ENCODE results near the gene UBE2Q2.

The UBE2Q2 gene

GRCh38 chr15:75808563-75808962 is 34.7 kb upstream of the UBE2Q2 start:
- WGBS, result 95% methylated on average over 6 of the region's 6 CpGs
- Histone ChIP-seq H2AK5ac (ENCODE audit: low read length, severe bottlenecking) (no peak overlapping the region), H2AFZ (ENCODE audit: low read depth, low read length) (no peak overlapping the region)

GRCh38 chr15:75809986-75810750 is 33.1 kb upstream of the UBE2Q2 start:
- H3K4ac ChIP-seq (ENCODE audit: low read depth in 1 of 2, low read length in 2 of 2), result no peak overlapping the region

More at GRCh38 chr15:75808563-75808962, 34.7 kb upstream of the UBE2Q2 start:
- no peak overlapping the region for H3K27ac ChIP-seq (ENCODE audit: low read length, poor library complexity, severe bottlenecking)
- H4K8ac ChIP-seq (ENCODE audit: low read length), result no peak overlapping the region
- H3K9ac ChIP-seq (ENCODE audit: low read length), result no peak overlapping the region
- no peaks in the 10 kb centered on the region for H3K36me3 ChIP-seq (ENCODE audit: control insufficient read depth in 1 of 2, insufficient read depth in 2 of 2, low read depth in 1 of 2, low read length in 2 of 2)
- no peak overlapping the region for H3K4me3 ChIP-seq (ENCODE audit: insufficient read depth in 1 of 2, low read depth in 1 of 2, low read length in 2 of 2)
- no peak overlapping the region for H2BK5ac ChIP-seq (ENCODE audit: low read depth, low read length, poor library complexity, severe bottlenecking)
- H3K4me1 ChIP-seq (ENCODE audit: control insufficient read depth, insufficient read depth, low read depth, low read length), result no peaks in the 10 kb centered on the region
- H3K9me3 ChIP-seq (ENCODE audit: control insufficient read depth, low read length), result no peaks in the 10 kb centered on the region
- no peak for DNase-seq
- no peak overlapping the region for H2BK120ac ChIP-seq (ENCODE audit: low read depth, low read length)
- H3K14ac ChIP-seq (ENCODE audit: low read length in 2 of 2), result no peak overlapping the region
- H2BK15ac ChIP-seq (ENCODE audit: low read depth, poor library complexity, severe bottlenecking), result peak overlapping the region; percentile 36
- H3K27me3 ChIP-seq (ENCODE audit: control insufficient read depth in 1 of 2, insufficient read depth in 1 of 2, low read length in 2 of 2), result peaks cover 0 to 16% of the 10 kb centered on the region in 2 experiments
- no peak overlapping the region for H4K91ac ChIP-seq (ENCODE audit: low read length)
- H3K4me2 ChIP-seq (ENCODE audit: low read length, poor library complexity, severe bottlenecking), result no peak overlapping the region
- no peaks in the 10 kb centered on the region for H3K79me1 ChIP-seq (replicated peaks; ENCODE audit: low read length, poor library complexity, severe bottlenecking)
- no peak overlapping the region for H3K18ac ChIP-seq (ENCODE audit: low read depth in 1 of 2, low read length in 2 of 2)
- no peak overlapping the region for H3K23ac ChIP-seq (ENCODE audit: low read length in 2 of 2)
- H2BK12ac ChIP-seq (ENCODE audit: low read length in 2 of 2), result no peak overlapping the region
- no peak overlapping the region for H3K4ac ChIP-seq (ENCODE audit: low read depth in 1 of 2, low read length in 2 of 2)

GRCh38 chr15:75810874-75811498 is 32.3 kb upstream of the UBE2Q2 start:
- no peak for DNase-seq

More at GRCh38 chr15:75809986-75810750, 33.1 kb upstream of the UBE2Q2 start:
- H4K91ac ChIP-seq (ENCODE audit: low read length), result no peak overlapping the region
- no peaks in the 10 kb centered on the region for H3K9me3 ChIP-seq (ENCODE audit: control insufficient read depth, low read length)
- no peaks in the 10 kb centered on the region for H3K36me3 ChIP-seq (ENCODE audit: control insufficient read depth in 1 of 2, insufficient read depth in 2 of 2, low read depth in 1 of 2, low read length in 2 of 2)
- H2BK15ac ChIP-seq (ENCODE audit: low read depth, poor library complexity, severe bottlenecking), result no peak overlapping the region
- H3K4me3 ChIP-seq (ENCODE audit: insufficient read depth in 1 of 2, low read depth in 1 of 2, low read length in 2 of 2), result no peak overlapping the region
- H2AFZ ChIP-seq (ENCODE audit: low read depth, low read length), result no peak overlapping the region
- H2AK5ac ChIP-seq (ENCODE audit: low read length, severe bottlenecking), result no peak overlapping the region
- H3K4me2 ChIP-seq (ENCODE audit: low read length, poor library complexity, severe bottlenecking), result no peak overlapping the region
- no peak overlapping the region for H3K27ac ChIP-seq (ENCODE audit: low read length, poor library complexity, severe bottlenecking)
- H3K4me1 ChIP-seq (ENCODE audit: control insufficient read depth, insufficient read depth, low read depth, low read length), result no peaks in the 10 kb centered on the region
- no peak overlapping the region for H2BK12ac ChIP-seq (ENCODE audit: low read length in 2 of 2)
- H3K18ac ChIP-seq (ENCODE audit: low read depth in 1 of 2, low read length in 2 of 2), result no peak overlapping the region
- WGBS, result 80% methylated on average over 10 of the region's 10 CpGs
- H3K23ac ChIP-seq (ENCODE audit: low read length in 2 of 2), result no peak overlapping the region
- no peak overlapping the region for H2BK5ac ChIP-seq (ENCODE audit: low read depth, low read length, poor library complexity, severe bottlenecking)
- no peaks in the 10 kb centered on the region for H3K79me1 ChIP-seq (replicated peaks; ENCODE audit: low read length, poor library complexity, severe bottlenecking)
- peaks cover 0 to 14% of the 10 kb centered on the region in 2 experiments for H3K27me3 ChIP-seq (ENCODE audit: control insufficient read depth in 1 of 2, insufficient read depth in 1 of 2, low read length in 2 of 2)
- H2BK120ac ChIP-seq (ENCODE audit: low read depth, low read length), result no peak overlapping the region
- DNase-seq, result peak; percentile 13
- H3K14ac ChIP-seq (ENCODE audit: low read length in 2 of 2), result no peak overlapping the region
- no peak overlapping the region for H3K9ac ChIP-seq (ENCODE audit: low read length)
- no peak overlapping the region for H4K8ac ChIP-seq (ENCODE audit: low read length)

GRCh38 chr15:75811626-75812025 is 31.6 kb upstream of the UBE2Q2 start:
- no peak overlapping the region for H3K4me3 ChIP-seq (ENCODE audit: insufficient read depth in 1 of 2, low read depth in 1 of 2, low read length in 2 of 2)
- no peak overlapping the region for H2BK120ac ChIP-seq (ENCODE audit: low read depth, low read length)
- no peaks in the 10 kb centered on the region for H3K36me3 ChIP-seq (ENCODE audit: control insufficient read depth in 1 of 2, insufficient read depth in 2 of 2, low read depth in 1 of 2, low read length in 2 of 2)
- H3K4ac ChIP-seq (ENCODE audit: low read depth in 1 of 2, low read length in 2 of 2), result no peak overlapping the region
- H4K8ac ChIP-seq (ENCODE audit: low read length), result no peak overlapping the region
- H3K4me1 ChIP-seq (ENCODE audit: control insufficient read depth, insufficient read depth, low read depth, low read length), result no peaks in the 10 kb centered on the region
- no peak overlapping the region for H2BK5ac ChIP-seq (ENCODE audit: low read depth, low read length, poor library complexity, severe bottlenecking)
- no peak overlapping the region for H3K23ac ChIP-seq (ENCODE audit: low read length in 2 of 2)
- H2BK15ac ChIP-seq (ENCODE audit: low read depth, poor library complexity, severe bottlenecking), result no peak overlapping the region
- H3K9me3 ChIP-seq (ENCODE audit: control insufficient read depth, low read length), result no peaks in the 10 kb centered on the region
- 92% methylated on average over 3 of the region's 3 CpGs for WGBS
- H2BK12ac ChIP-seq (ENCODE audit: low read length in 2 of 2), result no peak overlapping the region
- H2AFZ ChIP-seq (ENCODE audit: low read depth, low read length), result no peak overlapping the region
- no peak overlapping the region for H4K91ac ChIP-seq (ENCODE audit: low read length)
- DNase-seq, result no peak
- H3K27ac ChIP-seq (ENCODE audit: low read length, poor library complexity, severe bottlenecking), result no peak overlapping the region
- H3K14ac ChIP-seq (ENCODE audit: low read length in 2 of 2), result no peak overlapping the region
- no peak overlapping the region for H3K4me2 ChIP-seq (ENCODE audit: low read length, poor library complexity, severe bottlenecking)
- H3K27me3 ChIP-seq (ENCODE audit: control insufficient read depth in 1 of 2, insufficient read depth in 1 of 2, low read length in 2 of 2), result peaks cover 0 to 4% of the 10 kb centered on the region in 2 experiments
- no peak overlapping the region for H2AK5ac ChIP-seq (ENCODE audit: low read length, severe bottlenecking)
- H3K18ac ChIP-seq (ENCODE audit: low read depth in 1 of 2, low read length in 2 of 2), result no peak overlapping the region
- no peak overlapping the region for H3K9ac ChIP-seq (ENCODE audit: low read length)
- no peaks in the 10 kb centered on the region for H3K79me1 ChIP-seq (replicated peaks; ENCODE audit: low read length, poor library complexity, severe bottlenecking)

More at GRCh38 chr15:75810874-75811498, 32.3 kb upstream of the UBE2Q2 start:
- no peak overlapping the region for H3K27ac ChIP-seq (ENCODE audit: low read length, poor library complexity, severe bottlenecking)
- H3K4me2 ChIP-seq (ENCODE audit: low read length, poor library complexity, severe bottlenecking), result no peak overlapping the region
- H3K4me1 ChIP-seq (ENCODE audit: control insufficient read depth, insufficient read depth, low read depth, low read length), result no peaks in the 10 kb centered on the region
- no peak overlapping the region for H2AK5ac ChIP-seq (ENCODE audit: low read length, severe bottlenecking)
- no peak overlapping the region for H2BK120ac ChIP-seq (ENCODE audit: low read depth, low read length)
- no peaks in the 10 kb centered on the region for H3K9me3 ChIP-seq (ENCODE audit: control insufficient read depth, low read length)
- no peaks in the 10 kb centered on the region for H3K79me1 ChIP-seq (replicated peaks; ENCODE audit: low read length, poor library complexity, severe bottlenecking)
- H2BK12ac ChIP-seq (ENCODE audit: low read length in 2 of 2), result no peak overlapping the region
- no peak overlapping the region for H2BK5ac ChIP-seq (ENCODE audit: low read depth, low read length, poor library complexity, severe bottlenecking)
- no peak overlapping the region for H3K18ac ChIP-seq (ENCODE audit: low read depth in 1 of 2, low read length in 2 of 2)
- WGBS, result 95% methylated on average over 2 of the region's 2 CpGs
- no peak overlapping the region for H3K14ac ChIP-seq (ENCODE audit: low read length in 2 of 2)
- H3K36me3 ChIP-seq (ENCODE audit: control insufficient read depth in 1 of 2, insufficient read depth in 2 of 2, low read depth in 1 of 2, low read length in 2 of 2), result no peaks in the 10 kb centered on the region
- no peak overlapping the region for H3K4ac ChIP-seq (ENCODE audit: low read depth in 1 of 2, low read length in 2 of 2)
- H3K23ac ChIP-seq (ENCODE audit: low read length in 2 of 2), result no peak overlapping the region
- no peak overlapping the region for H2AFZ ChIP-seq (ENCODE audit: low read depth, low read length)
- H4K8ac ChIP-seq (ENCODE audit: low read length), result no peak overlapping the region
- no peak overlapping the region for H4K91ac ChIP-seq (ENCODE audit: low read length)
- H3K9ac ChIP-seq (ENCODE audit: low read length), result no peak overlapping the region
- H3K27me3 ChIP-seq (ENCODE audit: control insufficient read depth in 1 of 2, insufficient read depth in 1 of 2, low read length in 2 of 2), result peaks cover 0 to 8% of the 10 kb centered on the region in 2 experiments
- H3K4me3 ChIP-seq (ENCODE audit: insufficient read depth in 1 of 2, low read depth in 1 of 2, low read length in 2 of 2), result no peak overlapping the region
- H2BK15ac ChIP-seq (ENCODE audit: low read depth, poor library complexity, severe bottlenecking), result no peak overlapping the region

All from mesenchymal stem cell (in vitro differentiated cells and primary cell).